ENCODE measurements around the gene ACTRT2.

GRCh38 chr1:3031401-3032221 lies 10.3 kb downstream of the ACTRT2 start:
- TF ChIP-seq CTCF (IDR thresholded peaks at IDR 0.05; ENCODE audit: low read length) (no peak), EZH2 (optimal IDR thresholded peaks at IDR 0.05; ENCODE audit: low read depth, low read length) (no peak)
